Fibroblast of lung (primary cell): ENCODE results near the gene KLHDC7B. TPM values are rescaled to one million over a fixed set of nuclear protein-coding genes. Genes with fewer than 3 reads are reported as not detected.

Experiments
- DNase-seq, 2 donors: peaks; one replicate each; pipeline versions ENCODE4 v3.0.0 to v3.0.0-alpha.2; 2010; ENCODE audit warnings: low read depth in 2 of 2
- H2AFZ ChIP-seq: 2 replicates; pipeline ENCODE4 v1.5.1; 2012; ENCODE audit warnings: low read length, control low read depth, inconsistent platforms
- H3K27ac ChIP-seq: 2 replicates; pipeline ENCODE4 v1.5.1; 2011; ENCODE audit warnings: low read length, control low read depth; ENCODE audit not compliant: insufficient read depth
- H3K27me3 ChIP-seq: 2 replicates; pipeline ENCODE4 v1.5.1; 2011; ENCODE audit warnings: mild to moderate bottlenecking, low read length; ENCODE audit not compliant: control insufficient read depth, insufficient read depth
- H3K36me3 ChIP-seq: 2 replicates; pipeline ENCODE4 v1.5.1; 2011; ENCODE audit warnings: low read length; ENCODE audit not compliant: control insufficient read depth, insufficient read depth
- H3K4me1 ChIP-seq: 2 replicates; pipeline ENCODE4 v1.5.1; 2011; ENCODE audit warnings: low read length; ENCODE audit not compliant: control insufficient read depth, insufficient read depth; ENCODE audit errors: extremely low read depth
- H3K4me2 ChIP-seq: 2 replicates; pipeline ENCODE4 v1.5.1; 2011; ENCODE audit warnings: low read length, control low read depth; ENCODE audit not compliant: insufficient read depth; ENCODE audit errors: extremely low read depth
- H3K4me3 ChIP-seq, 4 experiments: fragments of 200-600 bp in 1 of 4; sonication (generic) in 1 of 4; replicated peaks in 1 of 4; 2 replicates each; pipeline ENCODE4 v1.5.1; 2011 to 2016; ENCODE audit warnings: low read length in 4 of 4, low read depth in 3 of 4, mild to moderate bottlenecking in 3 of 4, control low read depth in 2 of 4, inconsistent platforms in 1 of 4, mixed read lengths in 1 of 4; ENCODE audit not compliant: insufficient read depth in 1 of 4; ENCODE audit errors: control extremely low read depth in 1 of 4
- H3K79me2 ChIP-seq: 2 replicates; pipeline ENCODE4 v1.5.1; 2012; ENCODE audit warnings: mild to moderate bottlenecking, low read length, inconsistent platforms; ENCODE audit not compliant: control insufficient read depth, insufficient read depth
- H3K9ac ChIP-seq: 2 replicates; pipeline ENCODE4 v1.5.1; 2011; ENCODE audit warnings: mild to moderate bottlenecking, low read length, control low read depth; ENCODE audit not compliant: insufficient read depth
- H3K9me3 ChIP-seq: 2 replicates; pipeline ENCODE4 v1.5.1; 2012; ENCODE audit warnings: low read depth, low read length; ENCODE audit not compliant: control insufficient read depth, insufficient read depth
- H4K20me1 ChIP-seq: 2 replicates; pipeline ENCODE4 v1.5.1; 2011; ENCODE audit warnings: low read length; ENCODE audit not compliant: control insufficient read depth, insufficient read depth; ENCODE audit errors: extremely low read depth
- EZH2 ChIP-seq: IDR thresholded peaks from 2 replicates; pipeline ENCODE4 v1.5.1; 2012; ENCODE audit warnings: low read length, control low read depth, mild to moderate bottlenecking; ENCODE audit errors: missing control alignments
- polyA plus RNA-seq, 2 donors: library from polyadenylated mRNA; depleted of rRNA in 1 of 2; stranded (reverse) in 1 of 2; unstranded in 1 of 2; fragments of >200 nt; gene quantifications; 2 replicates each; pipeline ENCODE4 v1.2.1, GENCODE V29; 2011 to 2012; ENCODE audit warnings: missing spikeins in 1 of 2
- total RNA-seq: library from RNA; depleted of rRNA; stranded (reverse); fragments of >200 nt; gene quantifications from 2 replicates; pipeline ENCODE4 v1.2.1, GENCODE V29; 2014
- TF ChIP-seq, protein P1 (sequence below), 2 donors: IDR thresholded peaks in 1 of 2; conservative IDR thresholded peaks in 1 of 2; 1 replicate in 1 of 2; 2 replicates in 1 of 2; pipeline ENCODE4 v1.5.1; 2011 to 2012; ENCODE audit warnings: low read length in 2 of 2, control low read depth in 1 of 2, inconsistent platforms in 1 of 2, low read depth in 1 of 2, mild to moderate bottlenecking in 1 of 2

The KLHDC7B gene
- total and polyA plus RNA-seq, 2 donors (not counting 1 experiment from before 2014, with no cell fraction given): 0.17 TPM; not detected in 1

DNA sequence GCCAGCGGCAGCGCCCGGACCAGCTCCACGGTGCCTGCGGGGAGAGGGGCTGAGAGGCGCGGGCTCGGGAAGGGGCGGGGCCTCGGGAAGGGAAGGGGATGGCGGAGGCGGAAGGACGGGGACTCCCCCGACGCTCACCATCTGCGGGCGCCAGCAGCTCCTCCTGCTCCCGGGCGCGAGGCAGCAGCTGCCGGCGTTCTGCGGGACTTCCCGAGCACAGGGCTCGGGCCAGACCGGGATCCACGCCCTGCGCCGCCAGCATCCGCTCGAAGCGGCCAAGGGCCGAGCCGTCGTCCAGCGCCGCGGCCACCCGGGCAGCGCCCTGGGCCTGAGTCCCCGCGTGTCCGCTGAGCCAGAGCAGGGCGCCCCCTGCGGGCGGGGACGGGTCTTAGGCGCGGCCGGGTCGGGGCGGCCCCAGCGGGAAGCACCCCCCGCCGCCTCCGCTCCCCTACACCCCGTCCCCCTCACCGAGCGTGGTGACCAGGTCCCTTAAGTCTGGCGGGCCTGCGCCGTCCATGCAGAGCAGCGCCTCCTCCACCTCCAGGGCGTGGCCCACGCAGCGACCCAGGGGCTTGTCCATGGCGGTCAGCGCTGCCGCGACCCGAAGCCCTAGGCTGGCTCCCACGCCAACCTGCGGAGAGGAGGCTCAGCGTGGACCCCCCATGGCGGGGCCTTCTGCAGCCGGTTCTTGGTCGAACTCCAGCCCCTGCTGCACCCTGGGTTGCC lies 19.4 kb upstream of the KLHDC7B start:
- peak overlapping the region; percentile 53 to 82 (median 58) for H3K4me3 ChIP-seq
- peak overlapping the region; percentile 71 for H3K27ac ChIP-seq
- H4K20me1 ChIP-seq: no peaks in the 10 kb centered on the region
- DNase-seq: peak; percentile 69 to 72
- no peaks in the 10 kb centered on the region for H3K9me3 ChIP-seq
- H3K79me2 ChIP-seq: peaks cover 18% of the 10 kb centered on the region
- peaks cover 16% of the 10 kb centered on the region for H3K36me3 ChIP-seq
- H3K4me1 ChIP-seq: peaks cover 19% of the 10 kb centered on the region
- no peak for TF ChIP-seq EZH2
- TF ChIP-seq, protein P1, sequence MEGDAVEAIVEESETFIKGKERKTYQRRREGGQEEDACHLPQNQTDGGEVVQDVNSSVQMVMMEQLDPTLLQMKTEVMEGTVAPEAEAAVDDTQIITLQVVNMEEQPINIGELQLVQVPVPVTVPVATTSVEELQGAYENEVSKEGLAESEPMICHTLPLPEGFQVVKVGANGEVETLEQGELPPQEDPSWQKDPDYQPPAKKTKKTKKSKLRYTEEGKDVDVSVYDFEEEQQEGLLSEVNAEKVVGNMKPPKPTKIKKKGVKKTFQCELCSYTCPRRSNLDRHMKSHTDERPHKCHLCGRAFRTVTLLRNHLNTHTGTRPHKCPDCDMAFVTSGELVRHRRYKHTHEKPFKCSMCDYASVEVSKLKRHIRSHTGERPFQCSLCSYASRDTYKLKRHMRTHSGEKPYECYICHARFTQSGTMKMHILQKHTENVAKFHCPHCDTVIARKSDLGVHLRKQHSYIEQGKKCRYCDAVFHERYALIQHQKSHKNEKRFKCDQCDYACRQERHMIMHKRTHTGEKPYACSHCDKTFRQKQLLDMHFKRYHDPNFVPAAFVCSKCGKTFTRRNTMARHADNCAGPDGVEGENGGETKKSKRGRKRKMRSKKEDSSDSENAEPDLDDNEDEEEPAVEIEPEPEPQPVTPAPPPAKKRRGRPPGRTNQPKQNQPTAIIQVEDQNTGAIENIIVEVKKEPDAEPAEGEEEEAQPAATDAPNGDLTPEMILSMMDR (conservative IDR thresholded peaks at IDR 0.05 in 1 of 2, IDR thresholded peaks at IDR 0.05 in 1 of 2; ENCODE audit: low read depth in 1 of 2, low read length in 2 of 2): peak; percentile 15 to 51
- H2AFZ ChIP-seq: peak overlapping the region; percentile 17
- peaks cover 9% of the 10 kb centered on the region for H3K27me3 ChIP-seq
- H3K9ac ChIP-seq: peak overlapping the region; percentile 84
- H3K4me2 ChIP-seq: peak overlapping the region; percentile 81

GRCh38 chr22:50526834-50527801 lies 18.6 kb upstream of the KLHDC7B start:
- H3K27me3 ChIP-seq: peaks cover 11% of the 10 kb centered on the region
- peak; percentile 23 to 35 for DNase-seq
- peak overlapping the region; percentile 48 to 82 (median 58) for H3K4me3 ChIP-seq
- no peak overlapping the region for H2AFZ ChIP-seq
- peak overlapping the region; percentile 81 for H3K4me2 ChIP-seq
- H3K4me1 ChIP-seq: peaks cover 21% of the 10 kb centered on the region
- peak overlapping the region; percentile 84 for H3K9ac ChIP-seq
- H3K9me3 ChIP-seq: no peaks in the 10 kb centered on the region
- H3K36me3 ChIP-seq: peaks cover 9% of the 10 kb centered on the region
- peak overlapping the region; percentile 71 for H3K27ac ChIP-seq
- peaks cover 18% of the 10 kb centered on the region for H3K79me2 ChIP-seq
- no peaks in the 10 kb centered on the region for H4K20me1 ChIP-seq
- TF ChIP-seq, protein P1 (conservative IDR thresholded peaks at IDR 0.05 in 1 of 2, IDR thresholded peaks at IDR 0.05 in 1 of 2; ENCODE audit: low read depth in 1 of 2, low read length in 2 of 2): no peak
- TF ChIP-seq EZH2: no peak
